Endothelial cell of umbilical vein (primary cell): ENCODE measurements around the gene FAM53B.

Source experiments
- CTCF ChIP-seq, 2 donors: IDR thresholded peaks; 1 replicate in 1 of 2; 2 replicates in 1 of 2; pipeline ENCODE4 v1.5.1; 2011; ENCODE audit warnings: low read length in 2 of 2, mild to moderate bottlenecking in 2 of 2, moderate library complexity in 2 of 2, control low read depth in 1 of 2, inconsistent platforms in 1 of 2, low read depth in 1 of 2; ENCODE audit not compliant: insufficient read depth in 1 of 2; ENCODE audit errors: extremely low read depth in 1 of 2
- EZH2 ChIP-seq: IDR thresholded peaks from 2 replicates; pipeline ENCODE4 v1.6.1; 2012; ENCODE audit warnings: borderline replicate concordance, low read depth, mild to moderate bottlenecking, moderate library complexity, low read length, inconsistent platforms; ENCODE audit not compliant: severe bottlenecking
- JUN ChIP-seq: IDR thresholded peaks from 2 replicates; pipeline ENCODE4 v1.6.1; 2011; ENCODE audit warnings: borderline replicate concordance, low read depth; ENCODE audit not compliant: insufficient read length, insufficient read depth
- MAX ChIP-seq: IDR thresholded peaks from 2 replicates; pipeline ENCODE4 v1.6.1; 2011; ENCODE audit not compliant: insufficient read depth, insufficient read length
- MYC ChIP-seq: IDR thresholded peaks from one replicate; pipeline ENCODE4 v1.6.1; 2011; ENCODE audit warnings: mild to moderate bottlenecking, low read depth, low read length
- POLR2A ChIP-seq: IDR thresholded peaks from 2 replicates; pipeline ENCODE4 v1.6.1; 2012; ENCODE audit warnings: low read depth, mild to moderate bottlenecking, control low read depth, low read length
- POLR2AphosphoS5 ChIP-seq: IDR thresholded peaks from 2 replicates; pipeline ENCODE4 v1.6.1; 2012; ENCODE audit warnings: low read depth, mild to moderate bottlenecking, control low read depth, low read length, moderate library complexity; ENCODE audit not compliant: insufficient read depth

GRCh38 chr10:124661660-124662180 lies 82.5 kb downstream of the FAM53B start:
- no peak for TF ChIP-seq CTCF (IDR thresholded peaks at IDR 0.05; ENCODE audit: extremely low read depth in 1 of 2, insufficient read depth in 1 of 2, low read depth in 1 of 2, low read length in 2 of 2)
- no peak for TF ChIP-seq MAX
- no peak for TF ChIP-seq POLR2A
- TF ChIP-seq EZH2 = no peak
- TF ChIP-seq POLR2AphosphoS5 = no peak
- TF ChIP-seq MYC = no peak
- no peak for TF ChIP-seq JUN
